HG03342 (cell line): ENCODE results near the gene UBR1.
A peak's percentile ranks its signal among the peaks of the same experiment; 100 is the strongest.
"Not testable (repeated sequence)": the region's sequence is repeated elsewhere in the genome, so short reads cannot be mapped to it uniquely, and the experiment has no call there.

Source experiments
- ATAC-seq: cut with Tn5 transposase; IDR thresholded peaks from one replicate; pipeline ENCODE4 v1.9.1; 2021; ENCODE audit warnings: mild to moderate bottlenecking, moderate library complexity; ENCODE audit not compliant: unreplicated experiment

The UBR1 gene

DNA sequence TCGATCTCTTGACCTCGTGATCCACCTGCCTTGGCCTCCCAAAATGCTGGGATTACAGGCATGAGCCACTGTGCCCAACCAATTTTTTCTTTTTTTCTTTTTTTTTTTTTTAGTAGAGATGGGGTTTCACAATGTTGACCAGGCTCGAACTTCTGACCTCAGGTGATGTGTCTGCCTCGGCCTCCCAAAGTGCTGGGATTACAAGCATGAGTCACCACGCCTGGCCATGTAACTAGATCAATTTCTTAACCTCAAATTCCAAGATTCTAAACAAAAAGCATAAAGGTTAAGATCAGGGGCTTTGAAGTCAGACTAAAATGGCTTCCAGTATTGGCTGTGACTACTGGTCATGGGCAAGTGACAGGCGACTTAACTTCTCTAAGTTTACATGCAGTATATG is 126.7 kb downstream of the UBR1 start:
- ATAC-seq: not testable (repeated sequence)

GRCh38 chr15:42974202-42974862 is 131.5 kb downstream of the UBR1 start:
- ATAC-seq: no peak

- ATAC-seq: no peak
These were observed 132.7 kb downstream of the UBR1 start for GRCh38 chr15:42973114-42973513.

DNA sequence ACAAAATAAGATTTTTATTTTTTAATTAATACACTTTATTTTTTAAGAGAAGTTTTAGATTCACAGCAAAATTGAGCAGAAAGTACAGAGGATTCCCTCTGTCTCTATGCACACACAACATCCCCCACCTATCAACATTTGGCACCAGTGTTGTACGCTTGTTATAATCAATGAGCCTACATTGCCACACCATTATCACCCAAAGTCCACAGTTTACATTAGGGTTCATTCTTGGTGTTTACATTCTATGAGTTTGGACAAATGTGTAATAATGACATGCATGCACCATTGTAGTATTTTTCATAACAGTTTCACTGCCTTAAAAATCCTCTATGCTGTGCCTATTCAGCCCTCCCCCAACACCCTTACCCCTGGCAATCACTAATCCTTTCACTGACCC is 134.0 kb downstream of the UBR1 start:
- no peak for ATAC-seq

GRCh38 chr15:42964476-42964875 is 141.4 kb downstream of the UBR1 start:
- no peak for ATAC-seq

DNA sequence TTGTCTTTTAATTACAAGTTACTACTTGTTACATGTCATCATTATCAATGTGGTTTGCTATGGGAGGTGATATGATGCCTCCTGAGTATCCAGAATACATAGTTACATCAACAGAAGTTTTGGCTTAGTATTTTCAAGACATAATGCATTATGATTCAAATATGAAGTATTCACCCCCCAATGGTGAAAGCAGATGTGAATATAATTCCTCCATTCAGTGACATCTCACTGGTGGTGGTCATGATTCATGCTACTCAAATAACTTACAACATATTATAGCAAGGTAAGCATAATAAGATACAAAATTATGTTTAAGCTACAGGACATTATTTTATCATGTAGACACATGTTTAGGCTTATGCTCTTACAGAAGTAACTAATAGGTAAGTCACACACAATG is 150.3 kb downstream of the UBR1 start:
- ATAC-seq: no peak

- no peak for ATAC-seq
These were observed 151.5 kb downstream of the UBR1 start for GRCh38 chr15:42954291-42954690.

- not testable (repeated sequence) for ATAC-seq
These were observed 156.9 kb downstream of the UBR1 start for GRCh38 chr15:42948898-42949297.

DNA sequence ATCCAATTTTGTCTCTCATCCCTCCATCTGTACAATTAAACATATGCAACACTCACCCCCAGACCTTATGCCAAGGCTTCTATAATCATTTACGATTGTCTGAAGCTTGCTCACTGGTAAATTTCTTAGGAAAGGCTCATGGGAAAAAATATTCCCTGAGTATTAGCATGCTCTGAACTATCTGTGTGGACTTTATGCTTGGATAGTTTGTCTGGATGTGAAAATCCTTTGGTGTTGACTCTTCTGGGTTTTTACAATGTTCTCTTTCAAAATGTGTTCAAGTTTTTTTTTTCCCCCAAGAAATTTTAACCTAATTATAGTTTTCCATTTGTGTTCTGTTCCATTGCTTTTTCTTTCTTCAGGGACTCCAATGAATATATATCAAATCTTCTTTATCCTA is 165.3 kb downstream of the UBR1 start:
- ATAC-seq: no peak

- no peak for ATAC-seq
These were observed 166.0 kb downstream of the UBR1 start for GRCh38 chr15:42939841-42940240.

GRCh38 chr15:42937143-42937542 is 168.7 kb downstream of the UBR1 start:
- no peak for ATAC-seq

GRCh38 chr15:42933886-42934667 is 171.8 kb downstream of the UBR1 start:
- ATAC-seq: no peak

- ATAC-seq: no peak
These were observed 172.9 kb downstream of the UBR1 start for GRCh38 chr15:42932833-42933515.

DNA sequence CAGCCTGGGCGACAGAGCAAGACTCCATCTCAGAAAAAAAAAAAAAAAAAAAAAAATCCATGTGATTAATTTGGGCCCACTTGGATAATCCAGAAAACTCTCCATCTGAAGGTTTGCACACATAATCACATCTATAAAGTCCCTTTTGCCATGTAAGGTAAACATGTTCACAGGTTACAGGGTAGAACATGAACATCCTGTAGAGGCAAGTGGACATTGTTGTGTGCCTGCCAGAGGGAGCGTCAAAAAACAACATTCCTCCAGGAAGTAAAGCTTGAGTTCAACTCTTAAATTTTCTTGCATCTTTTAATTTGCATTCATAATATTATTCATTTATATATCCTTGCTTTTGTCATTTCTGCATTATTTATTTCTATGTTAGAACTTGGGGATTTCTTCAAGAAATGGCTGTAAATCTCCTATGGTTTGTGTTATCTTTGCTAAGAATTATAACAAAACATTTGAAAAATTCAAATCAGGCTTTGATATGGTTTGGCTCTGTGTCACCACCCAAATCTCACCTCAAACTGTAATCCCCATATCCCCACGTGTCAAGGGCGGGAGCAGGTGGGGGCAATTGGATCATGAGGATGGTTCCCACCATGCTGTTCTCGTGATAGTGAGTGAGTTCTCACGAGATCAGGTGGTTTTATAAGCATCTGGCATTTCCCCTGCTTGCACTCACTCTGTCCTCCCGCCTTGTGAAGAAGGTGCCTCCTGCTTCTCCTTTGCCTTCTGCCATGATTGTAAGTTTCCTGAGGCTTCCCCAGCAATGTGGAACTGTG is 173.9 kb downstream of the UBR1 start:
- ATAC-seq: no peak

DNA sequence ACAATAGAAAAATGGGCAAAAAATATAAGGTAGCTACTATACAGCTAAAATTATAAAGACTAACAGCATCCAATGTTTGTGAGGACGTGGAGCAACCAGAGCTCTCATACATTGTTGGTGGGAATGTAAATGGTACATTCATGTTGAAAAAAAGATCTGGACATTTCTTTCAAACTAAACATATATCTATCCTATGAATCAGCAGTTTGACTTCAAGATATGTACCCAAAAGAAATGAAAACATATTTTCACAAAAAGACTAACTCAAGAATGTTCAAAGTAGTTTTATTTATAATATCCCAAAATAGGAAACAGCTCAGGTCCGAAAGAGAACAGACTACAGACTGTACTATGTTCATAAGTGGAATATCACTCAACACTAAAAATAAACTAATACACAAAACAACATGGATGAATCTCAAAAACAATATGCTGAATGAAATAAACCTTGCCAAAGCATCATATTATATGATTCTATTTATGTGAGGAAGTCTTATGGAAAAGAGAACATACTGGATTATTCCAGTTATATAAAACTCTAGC is 176.5 kb downstream of the UBR1 start:
- ATAC-seq: no peak

GRCh38 chr15:42921342-42921731 is 184.5 kb downstream of the UBR1 start:
- no peak for ATAC-seq

- peak; percentile 88 for ATAC-seq
These were observed 185.1 kb downstream of the UBR1 start, which contains the start of gene TTBK2 for GRCh38 chr15:42920519-42921341. TTBK2 (minus strand) TSS chr15:42920778; CDS start chr15:42878617, 42,161 bp downstream.

DNA sequence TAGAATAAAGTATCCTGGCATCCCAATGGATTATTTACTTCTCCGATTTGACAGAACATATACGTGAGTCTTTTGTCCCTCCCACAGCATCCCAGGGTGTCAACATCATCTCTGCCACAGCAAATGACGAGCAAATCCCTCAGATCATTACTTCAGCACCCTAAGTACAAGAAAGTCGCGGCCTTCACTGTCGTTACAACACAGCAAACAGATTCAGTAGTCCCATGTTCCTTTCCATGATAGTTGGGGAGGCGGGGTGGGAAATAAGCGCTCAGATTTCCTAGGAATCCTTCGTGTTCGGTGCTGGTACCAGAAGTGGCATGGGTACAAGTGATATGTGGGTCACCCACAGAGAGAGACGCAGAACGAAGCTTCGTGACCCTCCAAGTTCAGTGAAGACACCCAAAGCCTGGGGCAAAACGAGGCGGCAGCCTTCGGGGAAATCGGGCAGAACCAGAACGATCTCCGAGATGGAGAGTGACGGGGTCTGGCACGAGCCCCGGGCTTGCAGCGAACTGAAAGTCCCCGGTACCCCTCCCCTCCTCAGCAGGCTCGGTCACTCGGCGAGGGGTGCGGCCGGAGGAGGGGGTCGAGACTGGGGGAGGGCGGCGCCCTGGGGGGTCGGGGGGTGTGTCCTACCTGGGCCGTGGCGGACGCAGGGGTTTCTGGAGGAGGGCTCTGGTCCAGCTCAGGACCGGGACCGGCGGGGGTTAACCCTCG is 185.9 kb downstream of the UBR1 start:
- peak; percentile 17 for ATAC-seq

GRCh38 chr15:42919308-42919707 is 186.5 kb downstream of the UBR1 start:
- no peak for ATAC-seq
